ENCODE data around the gene NAA16.

Gene NAA16

GRCh38 chr13:41401366-41401765, 90.3 kb downstream of the NAA16 start:
- H3K27me3 ChIP-seq (ENCODE audit: insufficient read depth, poor library complexity, severe bottlenecking) = no peaks in the 10 kb centered on the region
- no peak for DNase-seq (ENCODE audit: low read depth in 1 of 2, low spot score in 1 of 2)
- TF ChIP-seq REST (IDR thresholded peaks at IDR 0.05; ENCODE audit: insufficient replicate concordance, low read depth) (no peak), CTCF (IDR thresholded peaks at IDR 0.05; ENCODE audit: insufficient read depth, low read length) (no peak), SPI1 (IDR thresholded peaks at IDR 0.05; ENCODE audit: borderline replicate concordance, low read depth) (no peak), POLR2AphosphoS5 (IDR thresholded peaks at IDR 0.05; ENCODE audit: low read depth) (no peak), GABPA (IDR thresholded peaks at IDR 0.05; ENCODE audit: low read depth) (no peak)
- H3K4me3 ChIP-seq (replicated peaks; ENCODE audit: insufficient read depth, low read length) = no peak overlapping the region
- H3K27ac ChIP-seq (replicated peaks) = no peak overlapping the region

GRCh38 chr13:41402691-41403511, 91.8 kb downstream of the NAA16 start:
- TF ChIP-seq REST (IDR thresholded peaks at IDR 0.05; ENCODE audit: insufficient replicate concordance, low read depth) (no peak), CTCF (IDR thresholded peaks at IDR 0.05; ENCODE audit: insufficient read depth, low read length) (no peak), POLR2AphosphoS5 (IDR thresholded peaks at IDR 0.05; ENCODE audit: low read depth) (no peak)
- DNase-seq (ENCODE audit: low read depth in 1 of 2, low spot score in 1 of 2) = no peak
- Histone ChIP-seq H3K4me3 (replicated peaks; ENCODE audit: insufficient read depth, low read length) (no peak overlapping the region), H3K27me3 (ENCODE audit: insufficient read depth, poor library complexity, severe bottlenecking) (no peaks in the 10 kb centered on the region), H3K27ac (replicated peaks) (no peak overlapping the region)

GRCh38 chr13:41403983-41404382, 92.9 kb downstream of the NAA16 start:
- no peaks in the 10 kb centered on the region for H3K27me3 ChIP-seq (ENCODE audit: insufficient read depth, poor library complexity, severe bottlenecking)
- H3K27ac ChIP-seq (replicated peaks) = no peak overlapping the region
- no peak for DNase-seq (ENCODE audit: low read depth in 1 of 2, low spot score in 1 of 2)
- TF ChIP-seq POLR2AphosphoS5 (IDR thresholded peaks at IDR 0.05; ENCODE audit: low read depth) (no peak), SPI1 (IDR thresholded peaks at IDR 0.05; ENCODE audit: borderline replicate concordance, low read depth) (no peak)
- no peak overlapping the region for H3K4me3 ChIP-seq (replicated peaks; ENCODE audit: insufficient read depth, low read length)

GRCh38 chr13:41405367-41405766, 94.3 kb downstream of the NAA16 start:
- no peak overlapping the region for H3K4me3 ChIP-seq (replicated peaks; ENCODE audit: insufficient read depth, low read length)
- no peak for DNase-seq (ENCODE audit: low read depth in 1 of 2, low spot score in 1 of 2)
- H3K27ac ChIP-seq (replicated peaks) = no peak overlapping the region
- TF ChIP-seq REST (IDR thresholded peaks at IDR 0.05; ENCODE audit: insufficient replicate concordance, low read depth) (no peak), SPI1 (IDR thresholded peaks at IDR 0.05; ENCODE audit: borderline replicate concordance, low read depth) (no peak), GABPA (IDR thresholded peaks at IDR 0.05; ENCODE audit: low read depth) (no peak), CTCF (IDR thresholded peaks at IDR 0.05; ENCODE audit: insufficient read depth, low read length) (no peak), POLR2AphosphoS5 (IDR thresholded peaks at IDR 0.05; ENCODE audit: low read depth) (no peak)
- no peaks in the 10 kb centered on the region for H3K27me3 ChIP-seq (ENCODE audit: insufficient read depth, poor library complexity, severe bottlenecking)
